GM18861 (cell line): Measurements from ENCODE around the gene TOX2.
"Not testable (repeated sequence)": the region's sequence is repeated elsewhere in the genome, so short reads cannot be mapped to it uniquely, and the experiment has no call there.

ENCODE experiments used
- ATAC-seq: cut with Tn5 transposase; IDR thresholded peaks from one replicate; pipeline ENCODE4 v1.9.1; 2021; ENCODE audit not compliant: unreplicated experiment

Gene TOX2

GRCh38 chr20:44029848-44030230, 115.2 kb downstream of the TOX2 start:
- no peak for ATAC-seq

DNA sequence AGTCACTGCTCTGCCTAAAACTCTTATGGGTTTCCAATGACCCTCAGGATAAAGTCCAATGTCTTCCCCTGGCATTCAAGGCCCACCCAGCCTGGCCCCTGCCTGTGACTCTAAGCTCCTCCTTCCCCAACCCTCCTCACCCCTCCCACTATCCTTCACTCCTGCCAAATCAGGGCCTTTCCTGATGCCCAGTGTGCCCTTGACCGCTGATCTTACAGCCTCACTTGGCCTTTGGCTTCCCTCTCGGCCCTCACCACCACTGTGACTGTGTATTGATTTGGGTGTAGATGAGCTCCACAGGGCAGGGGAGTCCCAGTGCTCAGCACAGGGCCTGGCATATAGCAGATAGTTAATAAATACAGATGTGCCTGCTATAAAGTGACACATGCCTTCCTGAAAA, 115.7 kb downstream of the TOX2 start:
- ATAC-seq: no peak

- ATAC-seq: no peak
These were observed 116.4 kb downstream of the TOX2 start for GRCh38 chr20:44031001-44031574.

DNA sequence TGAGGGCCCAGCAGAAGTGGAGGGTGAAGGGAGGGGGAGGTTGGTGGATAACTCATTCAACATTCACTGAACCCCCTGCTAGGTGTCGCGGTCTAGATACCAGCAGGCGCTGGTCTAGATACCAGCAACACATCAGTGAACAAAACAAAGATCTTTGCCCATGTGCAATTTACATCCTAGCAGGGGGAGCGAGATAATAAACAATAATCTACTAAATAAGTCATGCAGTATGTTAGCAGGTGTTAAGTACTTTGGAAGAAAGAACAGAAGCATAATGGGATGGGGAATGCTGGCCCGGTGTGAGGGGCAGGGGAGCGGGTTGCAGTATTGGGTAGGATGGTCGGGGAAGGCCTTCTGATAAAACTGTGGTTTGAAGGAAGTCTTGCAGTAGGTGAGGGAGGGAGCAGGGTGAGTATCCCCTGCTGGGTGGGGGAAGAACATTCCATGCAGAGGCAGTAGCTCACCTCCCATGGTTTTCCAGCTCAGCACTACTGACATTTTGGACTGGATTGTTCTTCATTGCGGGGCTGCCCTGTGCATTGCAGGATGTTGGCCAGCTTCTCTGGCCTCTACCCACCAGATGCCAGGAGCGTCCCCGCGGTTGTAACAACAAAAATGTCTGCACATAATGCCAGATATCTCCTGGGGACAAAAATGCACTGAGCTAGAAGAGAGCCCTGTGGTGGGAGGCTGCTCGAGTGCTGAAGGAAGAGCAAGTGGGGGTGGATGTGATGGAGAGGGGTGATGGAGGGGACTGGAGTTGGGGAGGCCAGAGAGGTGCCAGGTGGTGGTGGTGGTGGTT, 117.3 kb downstream of the TOX2 start:
- ATAC-seq: no peak

- no peak for ATAC-seq
These were observed 118.1 kb downstream of the TOX2 start for GRCh38 chr20:44032583-44033331.

DNA sequence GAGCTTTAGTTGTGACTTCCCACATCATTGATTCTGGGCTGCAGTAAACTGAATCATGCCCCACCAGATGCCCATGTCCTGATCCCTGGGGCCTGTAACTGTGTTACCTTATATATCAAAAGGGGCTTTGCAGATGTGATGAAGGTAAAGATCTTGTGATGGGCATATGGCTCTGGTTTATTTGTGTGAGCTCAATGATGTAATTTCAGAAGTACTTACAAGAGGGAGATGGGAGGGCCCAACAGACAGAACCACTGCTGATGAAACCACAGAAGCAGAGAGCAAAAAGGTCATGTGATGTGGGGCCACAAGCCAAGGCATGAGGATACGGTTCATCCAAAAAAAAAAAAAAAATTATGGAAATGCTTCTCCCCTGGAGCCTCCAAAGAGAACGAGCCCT, 118.7 kb downstream of the TOX2 start:
- no peak for ATAC-seq

- ATAC-seq: no peak
These were observed 119.2 kb downstream of the TOX2 start for GRCh38 chr20:44033873-44034272.

- no peak for ATAC-seq
These were observed 119.8 kb downstream of the TOX2 start for GRCh38 chr20:44034451-44034850.

DNA sequence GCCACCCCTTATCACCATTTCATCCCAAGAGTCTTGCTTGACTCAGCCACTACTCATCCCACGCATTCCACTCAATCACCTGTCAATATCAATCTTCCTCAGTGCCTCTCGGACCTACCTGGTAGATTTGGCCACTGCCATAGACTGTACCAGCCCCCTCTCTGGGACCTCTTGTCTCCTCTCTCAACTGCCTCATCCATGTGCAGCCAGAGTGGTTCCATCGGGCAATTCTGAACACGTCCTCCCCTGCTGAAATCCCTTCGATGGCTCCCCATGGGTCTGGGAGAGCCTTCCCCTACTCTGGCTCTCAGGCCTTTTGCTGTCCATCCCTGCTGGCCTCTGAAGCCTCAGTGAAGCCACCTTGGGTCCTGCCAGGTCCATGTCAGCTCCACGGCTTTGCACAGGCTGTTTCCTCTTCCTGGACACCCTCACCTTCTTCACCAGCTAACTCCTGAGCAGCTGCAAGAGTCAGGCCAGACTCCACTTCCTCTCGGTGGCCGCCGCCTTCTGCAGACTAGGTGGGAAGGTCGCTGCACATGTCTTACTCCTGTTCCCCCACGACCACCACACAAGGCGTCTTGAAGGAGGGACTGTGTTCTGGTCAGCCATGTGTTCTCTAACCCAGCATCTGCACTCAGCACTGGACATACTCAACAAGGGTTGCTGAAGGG, 120.4 kb downstream of the TOX2 start:
- no peak for ATAC-seq

DNA sequence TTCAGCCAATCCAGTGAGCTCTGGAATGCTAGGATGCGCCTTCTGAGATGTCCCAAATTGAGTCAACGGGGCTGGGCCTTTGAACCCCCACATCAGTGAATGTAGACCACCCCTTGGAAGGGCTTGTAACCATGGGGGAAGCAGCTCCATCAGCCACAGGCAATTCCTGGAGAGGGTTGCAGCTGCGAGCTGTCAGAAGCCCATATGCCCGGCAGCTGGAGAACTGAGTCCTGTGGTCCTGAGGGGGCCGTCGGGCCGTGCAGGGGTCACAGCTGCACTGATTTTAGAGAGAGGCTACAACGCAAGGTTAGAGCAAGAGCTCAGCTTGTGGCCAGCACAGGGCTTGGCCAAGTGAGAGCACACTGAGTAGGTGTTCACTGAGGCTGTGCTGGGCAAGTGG, 121.3 kb downstream of the TOX2 start:
- no peak for ATAC-seq

DNA sequence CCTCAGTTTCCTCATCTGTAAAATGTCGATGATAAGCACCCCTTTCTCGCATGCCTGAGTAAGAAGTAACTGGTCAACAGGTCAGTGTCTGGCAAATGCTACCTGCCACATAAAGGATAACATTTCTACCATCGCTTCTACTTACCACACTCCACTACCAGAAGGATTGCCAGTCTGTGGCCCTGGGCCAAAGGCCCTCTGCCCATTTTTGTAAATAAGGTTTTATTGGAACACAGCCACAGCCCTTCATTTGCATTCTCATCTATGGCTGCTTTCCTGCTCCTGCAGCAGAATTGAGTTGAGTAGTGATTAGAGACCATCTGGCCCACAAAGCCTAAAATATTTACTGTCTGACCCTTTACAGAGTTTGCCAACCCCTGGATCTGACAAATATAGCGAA, 121.8 kb downstream of the TOX2 start:
- ATAC-seq: no peak

GRCh38 chr20:44038681-44039123, 124.0 kb downstream of the TOX2 start:
- ATAC-seq: no peak

DNA sequence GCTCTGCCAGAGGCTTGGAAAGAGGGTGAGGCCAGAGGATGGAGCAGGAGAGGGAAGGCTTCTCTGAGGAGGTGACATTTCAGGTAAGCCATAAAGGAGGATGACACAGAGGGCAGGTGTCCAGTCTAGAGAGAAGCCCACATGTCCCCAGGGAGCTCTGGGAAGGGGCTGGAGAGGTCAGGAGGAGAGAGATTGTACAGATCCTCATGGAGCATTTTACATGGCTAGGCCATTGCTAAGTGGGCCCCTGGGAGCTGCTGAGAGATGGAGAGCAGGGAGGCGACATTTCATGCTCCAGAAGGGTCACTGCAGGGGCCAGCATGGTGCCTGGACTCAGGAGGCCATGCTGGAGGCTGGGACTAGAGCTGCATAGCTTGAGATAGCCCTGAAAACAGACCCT, 124.5 kb downstream of the TOX2 start:
- ATAC-seq: no peak

DNA sequence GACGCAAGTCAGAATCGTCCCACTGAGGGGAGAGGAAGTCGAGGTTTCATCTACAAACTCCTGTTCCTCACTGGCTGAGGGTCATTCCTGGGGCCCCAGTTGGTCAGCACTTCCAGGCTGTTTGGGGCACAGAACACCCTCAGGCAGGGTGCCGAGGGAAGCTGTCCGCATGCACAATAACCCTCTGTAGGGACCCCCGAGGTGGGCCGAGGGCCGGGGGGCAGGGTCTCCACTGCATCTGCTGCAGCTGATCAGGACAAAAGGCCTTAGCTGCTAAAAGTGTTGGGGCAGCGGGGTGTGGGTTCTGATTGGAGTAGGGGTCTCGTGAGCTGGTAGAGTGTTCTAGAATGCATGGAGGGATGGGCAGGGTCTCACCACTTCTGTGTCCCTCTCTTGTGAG, 125.1 kb downstream of the TOX2 start:
- no peak for ATAC-seq

DNA sequence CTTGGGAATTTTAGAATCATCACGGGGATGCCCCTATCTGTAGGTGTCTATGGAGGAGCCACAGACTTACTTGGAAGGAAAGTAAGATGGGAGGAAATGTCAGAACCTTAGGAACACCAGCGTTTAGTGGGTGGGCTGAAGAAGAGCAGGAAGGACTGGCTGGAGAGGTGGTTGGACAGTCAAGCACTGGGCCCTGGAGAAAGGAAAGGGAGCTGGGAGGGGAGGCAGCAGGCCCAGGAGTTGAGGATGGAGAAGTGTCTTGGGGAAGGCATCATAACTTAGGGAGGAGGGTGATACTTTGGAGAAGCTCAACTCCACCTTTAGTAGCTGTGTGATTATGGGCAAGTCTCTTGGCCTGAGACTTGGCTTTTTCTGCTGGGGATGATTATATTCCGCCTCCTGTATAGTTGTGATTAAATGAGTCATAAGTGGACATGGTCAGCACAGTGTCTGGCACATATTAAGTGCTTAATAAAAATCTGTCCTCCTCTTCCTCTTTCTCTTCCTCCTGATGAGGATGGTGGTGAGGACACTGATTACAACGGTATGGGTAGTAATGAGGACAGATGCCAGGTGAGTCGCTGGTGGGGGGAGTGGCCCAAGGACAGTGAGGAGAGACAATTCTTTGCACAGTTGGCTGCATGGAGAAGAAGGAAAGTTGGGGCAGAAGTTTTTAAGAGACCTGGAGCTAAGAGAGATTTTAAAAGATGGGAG, 125.7 kb downstream of the TOX2 start:
- no peak for ATAC-seq

DNA sequence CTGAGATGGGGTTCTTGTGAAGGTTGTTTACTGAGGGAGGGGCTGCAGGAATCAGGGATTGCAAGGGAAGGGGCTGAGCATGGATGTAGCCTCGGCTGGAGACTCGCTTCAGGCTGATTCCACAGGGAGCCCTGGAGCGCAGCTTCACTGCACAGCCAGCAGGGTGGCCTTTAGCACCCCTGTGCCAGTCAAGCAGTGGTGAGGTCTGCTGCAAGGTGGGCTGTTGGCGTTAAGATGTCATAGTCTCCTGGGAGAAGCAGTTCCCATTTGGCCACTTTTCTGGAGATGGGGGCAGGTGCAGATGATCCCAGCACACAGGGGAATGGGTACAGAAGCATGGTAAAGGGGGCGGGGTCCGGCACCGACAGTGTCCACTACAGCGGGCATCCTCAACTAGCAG, 126.3 kb downstream of the TOX2 start:
- ATAC-seq: no peak

- not testable (repeated sequence) for ATAC-seq
These were observed 130.1 kb downstream of the TOX2 start for GRCh38 chr20:44044712-44045111.

- ATAC-seq: no peak
These were observed 135.7 kb downstream of the TOX2 start for GRCh38 chr20:44050327-44050726.

GRCh38 chr20:44050925-44051660, 136.4 kb downstream of the TOX2 start:
- ATAC-seq: no peak

GRCh38 chr20:44051661-44052000, 137.0 kb downstream of the TOX2 start:
- no peak for ATAC-seq
